GM19463 (cell line): Measurements from ENCODE around the gene PGAP3.

Experiments
- ATAC-seq: cut with Tn5 transposase; IDR thresholded peaks from one replicate; pipeline ENCODE4 v1.9.1; 2021; ENCODE audit warnings: mild to moderate bottlenecking, moderate library complexity; ENCODE audit not compliant: unreplicated experiment

Gene PGAP3

GRCh38 chr17:39661744-39662541, 25.9 kb downstream of the PGAP3 start:
- ATAC-seq, result no peak

- no peak for ATAC-seq
These were observed 27.2 kb downstream of the PGAP3 start for GRCh38 chr17:39660397-39661385.

DNA sequence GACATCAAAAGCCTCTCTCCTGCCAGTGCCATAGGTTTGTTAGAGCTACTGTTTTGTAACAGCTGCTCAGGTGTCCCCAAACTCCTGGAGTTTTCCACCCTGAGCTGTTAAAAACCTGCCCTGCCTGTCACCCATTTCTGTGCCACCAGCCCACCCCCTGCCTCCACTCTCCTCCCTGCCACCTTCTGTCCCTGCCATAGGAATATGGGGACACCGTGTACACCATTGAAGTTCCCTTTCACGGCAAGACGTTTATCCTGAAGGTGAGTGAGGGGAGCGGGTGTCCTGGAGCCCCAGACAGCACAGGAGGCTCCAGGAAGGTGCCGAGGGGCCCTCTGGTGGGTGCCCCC, 27.9 kb downstream of the PGAP3 start:
- ATAC-seq, result no peak

DNA sequence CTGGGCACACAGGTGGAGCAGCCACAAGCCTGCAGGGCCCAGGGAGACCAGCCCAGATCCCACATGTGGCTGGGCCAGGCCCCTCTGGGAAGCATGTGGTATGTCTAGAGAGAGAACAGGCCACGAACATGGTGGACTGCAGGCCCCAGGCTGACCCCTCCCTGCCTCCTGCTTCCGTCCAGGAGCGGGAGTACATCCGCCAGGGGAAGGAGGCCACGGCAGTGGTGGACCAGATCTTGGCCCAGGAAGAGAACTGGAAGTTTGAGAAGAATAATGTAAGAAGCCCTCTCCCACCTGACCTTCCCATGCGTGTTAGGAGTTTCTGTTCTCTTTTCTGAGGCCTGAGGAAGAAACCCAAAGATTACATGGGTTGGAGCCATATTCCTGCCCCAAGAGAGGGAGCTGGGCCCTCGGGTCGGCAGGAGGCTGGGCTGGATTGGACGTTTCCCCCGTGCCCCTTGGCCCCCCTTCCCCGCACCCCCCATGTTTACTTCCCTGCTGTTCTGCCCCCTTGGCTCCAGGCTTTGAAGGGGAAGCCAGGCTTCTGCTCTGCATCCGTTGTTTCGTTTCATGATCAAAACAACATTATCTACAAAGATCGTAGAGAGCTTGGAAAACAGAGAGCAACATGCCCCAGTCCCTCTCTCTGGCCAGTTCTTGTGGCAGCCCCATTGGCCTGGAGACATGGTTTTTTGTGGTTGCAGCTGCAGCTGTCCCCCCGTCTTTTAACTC, 28.4 kb downstream of the PGAP3 start:
- no peak for ATAC-seq

- no peak for ATAC-seq
These were observed 29.1 kb downstream of the PGAP3 start for GRCh38 chr17:39658760-39659159.

GRCh38 chr17:39658346-39658745, 29.5 kb downstream of the PGAP3 start:
- no peak for ATAC-seq

GRCh38 chr17:39655105-39655504, 32.8 kb downstream of the PGAP3 start:
- ATAC-seq, result no peak

DNA sequence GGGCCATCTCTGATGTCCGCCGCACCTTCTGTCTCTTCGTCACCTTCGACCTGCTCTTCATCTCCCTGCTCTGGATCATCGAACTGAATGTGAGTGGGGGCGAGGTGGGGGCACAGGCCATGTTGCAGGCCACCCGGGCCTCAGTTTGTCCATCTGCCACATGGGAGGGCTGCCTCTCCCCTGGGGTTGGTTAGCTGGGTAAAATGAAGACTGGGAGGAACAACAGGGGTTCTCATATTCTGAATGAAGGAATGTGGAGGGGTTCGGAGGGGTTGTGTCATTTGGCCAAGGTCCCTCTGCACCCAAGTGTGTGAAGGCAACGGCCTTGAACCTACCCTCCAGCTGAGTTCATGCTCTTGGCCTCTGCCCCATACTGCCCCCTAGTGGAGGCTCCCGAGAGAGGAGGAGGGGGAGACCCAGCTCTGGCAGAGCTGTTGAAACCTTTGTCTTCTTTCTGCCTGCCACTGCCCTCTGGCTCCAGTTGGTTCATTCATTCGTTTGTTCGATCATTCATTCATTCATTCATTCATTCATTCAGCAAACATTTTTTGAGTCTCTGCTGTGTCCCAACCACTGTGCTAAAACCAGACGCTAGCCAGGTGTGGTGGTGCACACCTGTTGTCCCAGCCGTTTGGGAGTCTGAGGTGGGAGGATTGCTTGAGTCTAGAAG, 34.1 kb downstream of the PGAP3 start:
- ATAC-seq, result no peak

GRCh38 chr17:39653316-39653661, 34.6 kb downstream of the PGAP3 start:
- no peak for ATAC-seq

- no peak for ATAC-seq
These were observed 35.1 kb downstream of the PGAP3 start for GRCh38 chr17:39652587-39653315.

DNA sequence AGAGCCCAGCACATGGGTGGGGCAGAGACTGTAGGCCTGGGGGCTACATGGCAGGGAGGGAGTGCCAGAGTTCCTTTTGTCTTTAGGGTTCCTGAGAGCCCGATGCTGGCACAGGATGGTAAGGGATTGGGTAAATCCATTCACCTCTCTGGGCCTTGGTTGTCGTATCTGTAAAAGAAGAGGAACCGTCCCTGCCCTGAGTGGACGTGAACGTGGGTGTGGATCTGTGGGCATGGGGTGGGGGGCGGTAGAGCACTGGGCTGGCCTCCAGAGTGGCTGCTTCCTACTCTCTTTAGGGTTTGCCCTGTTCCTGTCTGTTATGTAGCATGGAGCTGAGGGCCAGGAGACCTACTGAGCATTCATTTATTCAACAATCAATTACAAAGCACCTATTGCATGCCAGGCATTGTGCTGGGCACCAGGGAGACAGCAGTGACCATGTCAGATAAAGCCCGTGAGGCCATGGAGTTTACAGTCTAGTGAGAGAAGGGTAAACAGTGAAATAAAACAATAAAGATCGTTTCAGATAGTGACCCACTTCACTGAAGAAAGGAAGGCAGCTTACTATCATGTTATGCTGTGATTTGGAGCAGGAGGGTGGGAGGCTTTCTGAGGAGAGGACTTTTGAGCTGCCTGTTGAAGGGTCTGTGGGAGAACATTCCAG, 35.8 kb downstream of the PGAP3 start:
- ATAC-seq, result no peak

- ATAC-seq, result no peak
These were observed 37.7 kb downstream of the PGAP3 start for GRCh38 chr17:39650121-39650579.

DNA sequence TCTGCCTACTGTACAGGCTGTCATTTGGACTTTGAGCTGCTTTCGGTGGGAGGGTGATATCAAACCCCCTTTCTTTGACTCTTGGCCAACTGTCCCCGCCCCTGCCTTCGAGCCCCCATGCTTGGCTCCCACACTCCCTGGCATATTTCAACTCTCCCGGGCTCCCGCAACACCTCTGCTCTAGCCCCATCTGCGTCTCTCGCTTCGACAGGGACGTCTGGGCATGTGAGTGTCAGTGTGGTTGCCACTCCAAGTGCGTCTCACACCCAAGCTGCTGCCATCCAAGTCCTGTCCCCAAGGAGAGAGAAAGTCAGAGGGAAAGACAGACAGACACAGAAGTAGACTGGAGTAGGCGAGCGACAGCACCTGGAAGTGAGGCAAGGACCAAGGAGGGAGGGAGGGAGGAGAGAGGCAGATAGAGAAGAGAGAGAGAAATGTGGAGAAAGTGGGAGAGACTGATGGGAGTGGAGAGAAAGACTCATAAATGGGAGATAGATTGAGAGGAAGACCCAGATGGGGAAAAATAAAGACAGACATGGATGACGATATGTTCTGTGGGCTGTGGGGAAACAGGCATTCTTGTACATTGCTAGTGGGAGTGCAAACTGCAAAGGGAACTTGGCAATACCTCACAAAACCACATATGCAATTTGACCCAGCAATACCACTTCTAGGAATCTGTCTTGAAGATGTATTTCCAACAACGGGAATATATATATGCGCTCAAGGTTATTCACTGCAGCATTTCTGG, 39.1 kb downstream of the PGAP3 start:
- no peak for ATAC-seq

GRCh38 chr17:39647256-39647655, 40.6 kb downstream of the PGAP3 start:
- no peak for ATAC-seq

GRCh38 chr17:39643271-39643670, 44.6 kb downstream of the PGAP3 start:
- ATAC-seq, result no peak

DNA sequence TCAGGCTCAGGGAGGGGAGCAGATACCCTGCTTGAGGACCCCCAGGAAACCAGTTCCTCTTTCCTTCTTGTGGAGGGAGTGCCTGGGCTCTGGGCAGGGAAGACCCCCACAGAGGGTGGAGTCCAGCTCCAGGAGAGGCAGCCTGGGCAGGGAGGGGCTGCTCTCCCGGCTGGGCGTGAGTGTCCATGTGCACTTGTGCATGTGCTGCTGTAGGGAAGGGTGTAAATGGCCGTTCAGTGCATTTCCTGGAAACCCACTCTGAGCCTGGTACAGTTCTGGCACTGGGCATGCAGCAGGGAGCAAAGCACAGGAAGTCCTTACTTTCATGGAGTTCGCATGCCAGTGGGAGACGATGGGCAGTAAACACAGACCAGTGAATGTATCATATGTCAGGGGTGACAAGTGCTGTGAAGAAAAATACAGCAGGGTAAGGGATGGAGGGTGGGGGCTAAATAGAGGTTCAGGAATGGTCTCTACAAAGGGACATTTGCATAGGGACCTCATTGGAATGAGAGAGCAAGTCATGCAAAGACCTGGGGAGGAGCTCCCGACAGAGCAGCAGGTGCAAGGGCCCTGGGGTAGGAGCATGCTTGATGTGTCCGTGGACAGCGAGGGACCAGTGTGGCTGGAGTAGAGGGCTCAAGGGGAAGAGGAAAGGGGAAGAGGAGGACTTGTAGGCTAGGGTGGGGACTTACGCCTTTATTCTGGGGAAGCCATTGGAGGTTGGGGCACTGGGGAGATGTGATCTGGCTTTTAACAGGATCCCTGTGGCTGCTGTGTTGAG, 45.4 kb downstream of the PGAP3 start:
- ATAC-seq, result no peak

DNA sequence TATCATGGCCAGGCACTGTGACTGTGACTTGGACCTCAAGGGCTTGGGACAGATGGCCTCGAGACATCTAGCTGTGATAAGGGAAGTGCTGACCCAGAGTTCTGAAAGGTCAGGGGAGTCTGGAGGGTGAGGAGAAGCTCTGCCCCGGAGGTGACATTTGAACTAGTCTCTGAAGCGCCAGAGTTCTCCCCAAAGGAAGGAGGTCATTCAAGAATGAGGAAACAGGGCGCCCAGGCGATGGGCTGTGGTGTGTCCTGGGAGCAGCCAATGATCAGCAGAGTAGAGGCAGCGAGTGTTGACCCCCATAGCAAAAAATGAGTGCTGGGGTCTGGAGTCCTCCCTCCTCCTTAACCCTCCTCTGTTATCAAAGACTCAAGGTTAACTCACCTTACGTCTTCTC, 46.0 kb downstream of the PGAP3 start:
- ATAC-seq, result no peak

DNA sequence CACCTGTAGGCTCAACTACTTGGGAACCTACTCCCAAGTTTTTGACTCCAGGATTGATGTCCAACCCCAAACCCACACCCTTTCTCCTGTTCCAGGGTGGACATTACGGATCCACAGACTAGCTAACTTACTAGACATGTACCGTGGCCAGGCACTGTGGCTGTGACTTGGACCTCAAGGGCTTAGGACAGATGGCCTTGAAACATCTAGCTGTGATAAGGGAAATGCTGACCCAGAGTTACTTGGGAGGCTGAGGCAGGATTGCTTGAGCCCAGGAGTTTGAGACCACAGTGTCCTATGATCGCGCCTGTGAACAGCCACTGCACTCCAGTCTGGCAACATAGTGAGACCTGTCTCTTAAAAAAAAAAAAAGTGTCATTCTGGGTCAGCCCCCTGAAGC, 46.8 kb downstream of the PGAP3 start:
- ATAC-seq, result no peak
